HepG2 (cell line): Measurements from ENCODE around the gene MIB1.

Experiments used
- CTCF ChIP-seq: sonication (generic); formaldehyde crosslinking; IDR thresholded peaks from 2 replicates; pipeline ENCODE4 v1.5.0; 2020; ENCODE audit warnings: mild to moderate bottlenecking, missing genetic modification reagents, moderate library complexity
- EP300 ChIP-seq, 3 experiments: sonication (generic) in 1 of 3; formaldehyde crosslinking in 1 of 3; IDR thresholded peaks; 2 replicates each; pipeline versions ENCODE4 v1.5.1 to v1.6.1; 2011 to 2020; ENCODE audit warnings: low read depth in 2 of 3, low read length in 2 of 3, borderline replicate concordance in 1 of 3, improper control_type of control experiment in 1 of 3, mild to moderate bottlenecking in 1 of 3, missing genetic modification reagents in 1 of 3, moderate library complexity in 1 of 3
- EZH2 ChIP-seq: conservative IDR thresholded peaks from 2 replicates; pipeline ENCODE4 v1.6.1; 2012; ENCODE audit warnings: mild to moderate bottlenecking, low read depth, low read length, moderate library complexity
- FOXJ3 ChIP-seq: sonication (generic); formaldehyde crosslinking; IDR thresholded peaks from 2 replicates; pipeline ENCODE4 v1.4.0; 2020; ENCODE audit warnings: missing genetic modification reagents, mild to moderate bottlenecking, borderline replicate concordance
- KAT7 ChIP-seq: IDR thresholded peaks from 2 replicates; pipeline ENCODE4 v1.6.1; 2018; ENCODE audit warnings: borderline replicate concordance, missing compliant biosample characterization
- REPIN1 ChIP-seq: sonication (generic); formaldehyde crosslinking; IDR thresholded peaks from 2 replicates; pipeline ENCODE4 v1.8.0; 2022; ENCODE audit warnings: missing genetic modification reagents, low read depth, mild to moderate bottlenecking, borderline replicate concordance
- SNAPC2 ChIP-seq: sonication (generic); formaldehyde crosslinking; IDR thresholded peaks from 2 replicates; pipeline ENCODE4 v1.8.1; 2022; ENCODE audit warnings: mild to moderate bottlenecking, missing genetic modification reagents
- TCF7L2 ChIP-seq: IDR thresholded peaks from 2 replicates; pipeline ENCODE4 v1.6.1; 2011; ENCODE audit warnings: mild to moderate bottlenecking, low read depth, low read length, moderate library complexity
- ZNF101 ChIP-seq: sonication (generic); formaldehyde crosslinking; IDR thresholded peaks from 2 replicates; pipeline ENCODE4 v1.4.0; 2020; ENCODE audit warnings: mild to moderate bottlenecking, low read depth, missing genetic modification reagents, borderline replicate concordance
- ZNF569 ChIP-seq: sonication (generic); formaldehyde crosslinking; IDR thresholded peaks from 2 replicates; pipeline ENCODE4 v1.5.0; 2020; ENCODE audit warnings: mild to moderate bottlenecking, missing genetic modification reagents, moderate library complexity, borderline replicate concordance
- ZNF782 ChIP-seq: sonication (generic); formaldehyde crosslinking; IDR thresholded peaks from 2 replicates; pipeline ENCODE4 v1.4.0; 2020; ENCODE audit warnings: missing genetic modification reagents, mild to moderate bottlenecking, borderline replicate concordance

- TF ChIP-seq ZNF782 (no peak), ZNF101 (CRISPR knock-in tag) (no peak), KAT7 (CRISPR knock-in tag) (no peak), EZH2 (no peak), SNAPC2 (CRISPR knock-in tag) (no peak), FOXJ3 (CRISPR knock-in tag) (no peak), TCF7L2 (no peak), ZNF569 (CRISPR knock-in tag) (no peak), CTCF (CRISPR knock-in tag) (no peak), REPIN1 (no peak), EP300 (IDR thresholded peaks at IDR 0.05; ENCODE audit: low read depth in 2 of 2, low read length in 2 of 2) (no peak), EP300 (CRISPR knock-in tag; IDR thresholded peaks at IDR 0.05; ENCODE audit: borderline replicate concordance) (no peak)
Measured at GRCh38 chr18:21901423-21901945, 160.9 kb downstream of the MIB1 start.
